ENCODE results near the gene CHST6.

- TF ChIP-seq EZH2phosphoT487 (IDR thresholded peaks at IDR 0.05; ENCODE audit: borderline replicate concordance) = no peak
- TF ChIP-seq CTCF (IDR thresholded peaks at IDR 0.05 in 2 of 3, conservative IDR thresholded peaks at IDR 0.05 in 1 of 3; ENCODE audit: borderline replicate concordance in 1 of 3, insufficient read depth in 1 of 3, low read depth in 2 of 3, low read length in 2 of 3) = no peak
- TF ChIP-seq POLR2A (IDR thresholded peaks at IDR 0.05; ENCODE audit: borderline replicate concordance, extremely low read depth, insufficient read depth, insufficient read length) = no peak
- TF ChIP-seq FOSL1 (IDR thresholded peaks at IDR 0.05; ENCODE audit: low read depth) = no peak
- no peak for TF ChIP-seq ELF1 (IDR thresholded peaks at IDR 0.05; ENCODE audit: borderline replicate concordance, low read depth)
- TF ChIP-seq MAX (IDR thresholded peaks at IDR 0.05) = no peak
- TF ChIP-seq TCF7L2 (IDR thresholded peaks at IDR 0.05; ENCODE audit: borderline replicate concordance, extremely low read depth, insufficient read depth, insufficient read length) = no peak
- TF ChIP-seq POLR2AphosphoS5 (IDR thresholded peaks at IDR 0.05; ENCODE audit: low read depth, low read length) = no peak
Measured at GRCh38 chr16:75443298-75443697, 51.9 kb downstream of the CHST6 start.
